HG03432 (cell line): ENCODE data around the gene HCFC1R1.

Experiments used
- ATAC-seq: cut with Tn5 transposase; IDR thresholded peaks from one replicate; pipeline ENCODE4 v1.9.1; 2021; ENCODE audit warnings: mild to moderate bottlenecking, moderate library complexity; ENCODE audit not compliant: unreplicated experiment

Gene HCFC1R1

GRCh38 chr16:2979669-2980226 lies 44.0 kb downstream of the HCFC1R1 start:
- peak; percentile 14 for ATAC-seq

- ATAC-seq: no peak
Measured at GRCh38 chr16:2977440-2977839, 46.3 kb downstream of the HCFC1R1 start.

GRCh38 chr16:2976673-2977072 lies 47.1 kb downstream of the HCFC1R1 start:
- ATAC-seq: no peak

GRCh38 chr16:2976201-2976600 lies 47.5 kb downstream of the HCFC1R1 start:
- no peak for ATAC-seq

GRCh38 chr16:2975161-2975795 lies 48.5 kb downstream of the HCFC1R1 start:
- no peak for ATAC-seq

GRCh38 chr16:2974319-2975056 lies 49.3 kb downstream of the HCFC1R1 start:
- no peak for ATAC-seq

- no peak for ATAC-seq
Measured at GRCh38 chr16:2973605-2974318, 50.0 kb downstream of the HCFC1R1 start.

- ATAC-seq: no peak
Measured at GRCh38 chr16:2973093-2973492, 50.6 kb downstream of the HCFC1R1 start.
